HG03342 (cell line): ENCODE data around the gene STK26.
"Not testable (repeated sequence)": the region's sequence is repeated elsewhere in the genome, so short reads cannot be mapped to it uniquely, and the experiment has no call there.

Experiments
- ATAC-seq: cut with Tn5 transposase; IDR thresholded peaks from one replicate; pipeline ENCODE4 v1.9.1; 2021; ENCODE audit warnings: mild to moderate bottlenecking, moderate library complexity; ENCODE audit not compliant: unreplicated experiment

STK26 gene

DNA sequence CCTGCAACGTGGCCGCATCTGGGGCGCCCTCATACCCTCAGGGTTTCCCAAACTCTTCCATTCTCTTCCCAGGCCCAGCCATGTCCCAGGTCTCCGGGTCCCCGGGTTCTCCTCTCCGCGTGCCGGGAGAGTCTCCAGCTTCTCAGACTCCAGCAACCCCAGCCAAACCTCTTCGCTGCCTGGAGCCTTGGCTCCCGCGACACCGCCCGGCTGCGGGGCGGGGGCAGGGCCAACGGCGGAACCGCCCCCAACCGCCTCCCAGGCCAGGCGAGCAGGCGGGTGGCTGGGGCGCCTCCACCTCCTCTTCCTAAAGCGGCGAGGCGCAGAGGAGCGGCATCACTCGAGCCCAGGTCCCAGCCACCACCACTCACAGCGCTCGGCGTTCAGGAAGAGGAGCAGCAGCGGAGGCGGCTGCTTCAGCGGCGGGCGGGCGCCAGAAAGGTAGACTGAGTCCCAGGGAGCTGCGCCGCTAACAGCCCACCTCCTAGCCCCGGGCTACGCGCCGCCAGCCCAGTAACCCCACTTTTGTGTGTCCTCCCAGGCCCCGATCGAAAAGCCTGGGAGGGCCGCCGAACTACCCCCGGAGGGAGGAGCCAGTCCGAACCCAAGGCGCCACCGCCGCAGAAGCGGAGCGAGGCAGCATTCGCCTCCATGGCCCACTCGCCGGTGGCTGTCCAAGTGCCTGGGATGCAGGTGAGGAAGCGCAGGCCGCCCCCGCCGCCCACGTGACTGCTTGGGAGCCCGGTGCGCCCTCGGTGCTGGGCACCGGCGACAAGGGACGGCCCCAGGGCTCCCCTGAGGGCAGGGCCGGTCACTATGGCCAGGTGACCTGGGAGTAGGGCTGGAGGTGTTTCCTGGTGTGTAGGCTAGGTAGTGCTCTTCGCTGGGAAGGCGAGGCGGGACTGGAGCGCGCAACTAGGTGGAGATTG is at the start of gene STK26:
Gene STK26, plus strand, starts transcription at position 336 of the 929 bp plus-strand sequence. Its CDS starts 316 bp downstream, at position 652.
- peak; percentile 82 for ATAC-seq

DNA sequence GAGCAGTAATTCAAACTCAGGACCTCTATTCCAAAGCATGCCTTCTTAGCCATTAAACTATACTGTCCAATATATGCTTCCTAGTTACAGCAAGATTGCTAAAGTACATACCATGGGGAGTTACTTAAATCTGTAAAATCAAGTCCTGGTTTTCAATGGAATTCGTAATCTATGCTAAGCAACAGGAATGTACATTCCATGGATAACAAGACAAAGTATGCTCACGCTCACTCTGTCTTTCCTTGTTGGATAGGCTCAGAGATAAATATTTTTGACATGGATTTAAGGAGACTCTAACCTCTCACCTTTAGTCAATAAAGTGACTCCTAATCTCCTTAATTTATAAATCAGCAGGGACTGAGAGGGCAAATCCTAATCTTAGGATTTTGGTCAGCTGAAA is 47.3 kb upstream of the STK26 start:
- no peak for ATAC-seq

DNA sequence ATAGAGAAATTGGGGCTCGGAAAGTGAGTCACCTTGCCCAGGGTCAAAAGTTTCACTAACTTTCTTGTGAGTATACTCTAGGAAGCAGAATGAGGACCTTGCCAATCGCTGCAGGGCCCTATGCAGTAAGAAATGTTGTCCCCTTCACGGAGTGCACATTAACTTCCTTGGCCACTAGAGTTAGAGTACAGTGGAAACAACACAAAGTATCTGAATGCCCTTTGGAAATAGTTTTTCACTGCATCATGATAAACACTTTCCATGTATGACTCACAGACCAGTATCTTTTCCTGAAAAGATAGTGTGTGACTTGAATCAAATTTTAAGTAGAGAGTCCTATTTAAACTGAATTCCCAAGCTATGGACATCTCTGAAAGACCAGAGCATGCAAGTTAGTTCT is 45.5 kb upstream of the STK26 start:
- ATAC-seq, result no peak

DNA sequence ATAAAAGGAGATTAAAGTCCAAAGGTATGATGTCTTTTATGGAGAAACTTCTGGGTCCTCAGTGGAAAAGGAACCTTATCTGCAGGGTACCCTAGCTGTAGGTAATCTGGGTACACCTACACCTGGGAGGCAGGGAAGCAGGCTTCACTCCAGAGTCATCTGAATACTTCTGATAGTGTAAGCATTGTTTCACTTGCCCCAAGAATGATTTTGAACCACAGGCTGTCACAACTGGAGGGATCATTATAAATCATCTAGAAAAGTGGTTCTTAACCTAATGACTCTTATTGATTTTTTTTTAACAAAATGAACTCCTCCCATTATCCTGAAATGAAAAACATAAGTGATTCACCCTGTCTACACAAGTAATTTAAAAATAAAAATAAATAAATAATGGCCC is 44.0 kb upstream of the STK26 start:
- no peak for ATAC-seq

DNA sequence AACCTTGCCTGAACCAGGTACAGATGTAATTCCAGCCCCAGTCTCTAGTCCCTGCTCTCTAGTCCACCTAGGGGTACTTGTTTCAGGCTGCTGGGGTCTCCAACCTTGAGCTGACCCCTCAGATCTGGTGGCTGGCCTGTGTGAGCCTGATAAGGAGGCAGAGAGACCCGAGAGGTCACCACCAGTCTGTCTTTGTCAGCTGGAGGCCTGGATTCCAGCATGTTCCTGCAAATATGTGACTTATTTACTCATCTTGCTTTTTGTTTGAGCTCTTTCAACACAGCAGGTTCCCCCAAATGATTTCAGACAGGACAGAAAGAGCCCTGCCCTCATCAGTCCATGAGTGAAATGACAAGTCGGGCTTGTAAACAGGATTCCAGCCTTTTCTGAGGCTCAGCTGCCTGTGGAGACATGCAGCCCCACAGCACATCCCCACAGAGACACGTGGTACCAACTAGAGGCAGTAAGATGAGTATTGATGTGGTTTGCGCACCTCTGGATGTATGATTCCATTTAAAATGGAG is 37.5 kb upstream of the STK26 start:
- ATAC-seq, result no peak

DNA sequence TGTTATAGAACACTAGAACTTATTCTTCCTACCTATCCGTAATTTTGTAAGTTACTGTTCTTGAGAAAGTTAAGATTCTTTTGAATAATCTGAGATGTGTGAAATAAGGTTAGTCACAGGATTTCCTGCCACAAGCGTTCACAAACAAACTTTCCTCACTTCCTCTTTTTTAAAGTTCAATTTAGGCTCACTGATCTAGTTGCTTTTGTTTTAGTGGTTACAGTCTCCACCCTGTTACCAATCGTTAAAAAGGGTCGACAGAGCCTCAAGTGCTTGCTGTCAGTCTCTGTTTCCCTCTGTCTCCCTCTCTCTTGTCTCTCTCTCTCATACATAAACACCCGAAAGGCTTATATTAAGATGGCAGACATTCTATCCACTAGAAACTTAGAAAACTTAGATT is 35.9 kb upstream of the STK26 start:
- peak; percentile 98 for ATAC-seq

DNA sequence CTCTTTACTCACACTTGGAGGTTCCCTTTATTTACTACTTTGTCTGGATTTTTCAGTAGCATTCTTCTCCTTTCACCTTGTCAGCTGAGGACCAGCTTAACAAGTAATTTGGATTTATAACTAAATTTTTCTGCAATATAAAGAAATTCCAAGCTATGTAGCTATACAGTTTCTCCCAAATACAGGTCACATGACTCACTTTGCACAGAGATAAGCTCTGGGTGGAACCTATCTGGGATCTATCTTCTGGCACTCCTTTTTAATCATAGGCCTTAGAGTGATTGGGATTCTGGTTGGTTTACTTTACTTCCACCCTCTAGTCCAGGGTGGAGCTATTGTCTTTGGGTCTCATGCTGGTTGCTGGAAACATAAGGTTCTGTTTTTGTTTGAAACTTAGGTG is 34.9 kb upstream of the STK26 start:
- no peak for ATAC-seq

DNA sequence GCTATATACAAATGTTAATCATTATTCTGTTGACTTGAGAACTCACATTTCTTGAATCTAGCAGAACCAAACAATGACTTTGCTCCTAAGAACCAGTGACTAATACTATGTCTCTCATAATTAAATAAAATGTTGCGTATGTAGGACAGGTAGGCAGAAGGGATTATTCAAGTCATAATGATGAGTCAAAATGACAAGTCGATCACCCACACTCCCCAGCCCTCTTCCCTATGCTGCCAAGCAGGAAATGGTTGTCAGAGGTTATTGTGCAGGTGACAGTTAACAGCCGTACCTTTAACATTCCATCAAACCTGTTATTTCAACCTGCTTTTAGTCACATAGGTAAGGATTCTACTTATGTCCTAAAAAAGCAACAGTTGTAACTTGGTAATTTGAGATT is 22.0 kb upstream of the STK26 start:
- no peak for ATAC-seq

DNA sequence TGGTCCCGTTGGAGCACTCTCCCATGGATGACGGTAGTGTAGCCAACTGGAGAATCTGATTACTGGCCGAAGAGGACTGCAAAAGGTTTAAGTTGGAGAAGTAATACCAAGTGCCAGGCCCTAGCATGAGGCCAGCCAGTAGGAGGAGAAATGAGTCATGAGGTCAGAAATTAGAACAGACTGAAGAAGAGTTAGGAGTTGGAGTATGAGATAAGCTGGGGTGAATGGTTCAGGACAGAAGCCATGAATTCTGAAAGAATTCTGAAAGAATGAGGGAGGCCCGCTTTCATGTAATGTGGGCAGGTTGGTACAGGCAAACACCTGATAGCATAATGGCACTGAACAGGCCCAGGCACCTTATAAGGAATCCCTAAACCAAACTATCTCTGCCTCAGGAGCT is 18.4 kb upstream of the STK26 start:
- ATAC-seq, result no peak

DNA sequence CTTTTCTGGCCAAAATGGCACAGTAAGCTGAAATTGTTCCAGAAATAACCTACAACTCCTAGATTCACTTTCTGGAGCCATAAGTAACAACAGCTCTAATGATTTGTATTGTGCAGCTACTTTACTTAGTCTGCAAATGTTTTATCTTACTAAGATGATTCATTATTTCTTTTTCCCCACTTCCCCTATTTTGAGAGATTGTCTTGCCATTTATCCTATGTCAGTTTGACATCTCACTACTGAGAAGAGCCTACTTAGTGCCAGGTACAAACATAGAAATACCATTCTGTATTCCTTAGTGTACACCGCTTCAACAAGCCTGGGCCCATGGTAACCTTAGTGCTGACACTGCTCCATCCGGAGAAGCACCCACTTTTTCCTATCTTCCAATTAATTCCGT is 13.8 kb upstream of the STK26 start:
- no peak for ATAC-seq

DNA sequence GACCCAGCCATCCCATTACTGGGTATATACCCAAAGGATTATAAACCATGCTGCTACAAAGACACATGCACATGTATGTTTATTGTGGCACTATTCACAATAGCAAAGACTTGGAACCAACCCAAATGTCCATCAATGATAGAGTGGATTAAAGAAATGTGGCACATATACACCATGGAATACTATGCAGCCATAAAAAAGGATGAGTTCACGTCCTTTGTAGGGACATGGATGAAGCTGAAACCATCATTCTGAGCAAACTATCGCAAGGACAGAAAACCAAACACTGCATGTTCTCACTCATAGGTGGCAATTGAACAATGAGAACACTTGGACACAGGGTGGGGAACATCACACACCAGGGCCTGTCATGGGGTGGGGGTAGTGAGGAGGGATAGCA is 12.9 kb upstream of the STK26 start:
- ATAC-seq, result not testable (repeated sequence)

DNA sequence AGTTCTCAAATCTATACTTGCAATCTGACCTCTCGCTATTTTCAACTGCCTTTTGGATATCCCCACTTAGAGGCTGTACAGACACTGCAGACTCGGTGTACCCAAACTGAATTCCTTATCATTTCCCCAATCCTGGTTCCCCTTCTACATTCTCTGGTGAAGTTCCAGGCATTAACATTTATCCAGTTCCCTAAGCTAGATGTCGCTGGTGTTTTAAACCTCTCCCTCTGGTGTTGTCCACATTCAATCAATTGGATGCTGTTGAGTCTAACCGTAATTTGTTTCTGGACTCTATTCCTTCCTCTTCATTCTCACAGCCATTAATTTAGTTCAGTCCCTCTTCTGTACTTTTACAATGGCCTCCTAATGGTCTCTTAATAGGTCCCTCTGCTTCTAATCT is 7.2 kb upstream of the STK26 start:
- no peak for ATAC-seq

DNA sequence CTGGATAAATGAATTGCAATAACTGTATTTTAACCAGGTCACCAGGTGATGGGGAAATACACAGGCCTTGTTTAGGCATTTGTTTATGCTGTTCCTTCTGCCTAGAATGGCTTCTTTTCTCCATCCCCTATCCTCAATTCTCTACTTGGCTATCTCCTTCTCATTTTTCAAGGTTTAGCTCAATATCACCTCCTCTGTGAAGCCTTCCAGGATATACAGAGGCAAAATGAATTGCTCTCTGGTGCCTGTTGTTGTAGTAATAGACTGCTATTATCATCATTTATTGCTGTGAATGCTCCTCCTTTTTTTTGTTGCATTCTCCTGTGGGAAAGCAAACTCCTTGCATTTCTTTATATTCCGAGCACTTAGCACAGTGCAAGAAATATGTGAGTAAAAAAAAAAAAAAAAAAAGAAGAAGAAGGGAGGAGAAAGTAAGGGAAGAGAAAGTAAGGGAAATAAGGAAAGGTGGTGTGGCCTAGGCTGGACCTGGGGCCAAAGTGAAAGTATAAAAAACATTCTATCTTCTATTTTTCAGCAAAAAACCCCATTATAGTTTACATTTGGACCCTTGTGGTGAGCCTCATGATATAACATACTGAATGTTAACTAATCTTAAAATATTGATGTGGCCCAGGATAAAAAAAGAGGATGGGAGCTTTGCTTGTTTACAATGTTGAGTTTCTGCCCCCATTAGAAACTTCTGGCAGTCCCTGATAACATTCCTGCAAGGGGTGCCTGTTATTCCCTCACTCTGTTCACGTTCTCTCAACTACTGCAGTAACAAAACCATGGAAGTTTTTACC is 6.3 kb upstream of the STK26 start:
- no peak for ATAC-seq

DNA sequence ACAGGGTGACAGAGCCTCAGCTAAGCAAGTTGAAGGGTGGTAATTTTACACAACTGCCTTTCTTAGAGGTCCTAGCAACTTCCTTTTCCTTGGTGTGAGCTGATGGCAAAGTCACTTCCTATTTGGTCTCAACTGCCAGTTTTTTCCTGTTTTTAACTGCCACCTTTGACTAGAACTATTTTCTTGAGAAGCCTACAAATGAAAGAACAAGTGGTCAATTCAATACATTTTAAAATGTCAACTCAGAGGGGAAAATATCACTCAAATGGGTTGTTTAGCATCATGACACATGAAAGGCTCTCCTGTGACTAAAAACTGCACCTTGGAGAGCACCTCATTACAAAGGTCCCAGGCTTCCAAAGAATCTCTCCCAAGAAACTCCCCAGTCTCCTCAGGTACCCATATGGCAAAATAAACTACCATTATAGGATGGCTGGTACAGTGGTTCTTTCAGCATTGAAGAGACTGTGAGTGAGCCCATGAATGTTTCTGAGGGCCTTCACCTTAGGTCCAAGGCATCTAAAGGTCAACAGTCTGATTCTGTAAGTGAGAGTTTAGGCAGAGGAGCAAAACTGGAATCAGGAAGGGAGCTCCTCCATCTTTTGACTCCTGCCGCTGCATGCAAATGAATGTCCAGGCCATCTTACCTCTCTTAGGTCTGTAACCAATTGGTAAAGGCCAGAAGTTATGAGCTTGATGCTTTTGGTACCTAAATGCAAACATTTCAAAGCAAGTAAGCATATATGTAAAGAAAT is 5.5 kb upstream of the STK26 start:
- ATAC-seq, result no peak

DNA sequence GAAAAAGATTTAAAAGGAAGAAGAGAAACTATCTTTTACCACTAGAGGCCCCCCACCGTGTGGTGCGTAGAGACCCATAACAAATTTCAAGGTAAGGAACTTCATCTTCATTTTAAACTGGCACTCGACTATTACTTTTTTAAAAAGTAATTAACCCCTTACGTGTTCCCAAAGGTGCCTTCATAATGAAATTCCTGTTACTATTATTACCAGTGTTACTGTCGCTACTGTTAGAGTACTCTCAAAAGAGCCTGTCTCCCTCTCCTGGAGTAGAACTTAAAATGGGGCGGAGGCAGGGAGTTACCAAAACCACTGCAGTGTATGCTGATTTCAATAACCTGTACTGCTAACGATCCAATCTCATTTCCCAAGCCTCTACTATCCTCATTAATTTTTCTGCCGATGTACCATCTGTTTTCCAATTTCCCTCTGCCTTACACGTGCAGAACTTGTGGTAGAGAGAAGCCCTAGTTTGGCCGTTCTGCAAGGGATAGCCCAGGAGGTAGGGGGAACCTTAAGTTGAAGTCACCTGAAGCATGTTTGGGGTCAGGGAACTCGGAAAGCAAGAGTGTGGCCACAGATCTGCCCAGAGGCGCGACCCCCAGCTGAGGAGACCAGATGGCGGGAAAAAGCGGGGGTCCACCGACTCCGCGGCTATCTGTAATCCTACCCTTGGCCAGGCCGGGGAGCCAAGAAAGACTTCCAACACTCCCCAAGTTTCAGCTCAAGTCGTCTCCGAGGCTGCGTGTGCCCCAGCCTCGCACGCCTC is 720 bp upstream of the STK26 start:
- peak; percentile 19 for ATAC-seq

DNA sequence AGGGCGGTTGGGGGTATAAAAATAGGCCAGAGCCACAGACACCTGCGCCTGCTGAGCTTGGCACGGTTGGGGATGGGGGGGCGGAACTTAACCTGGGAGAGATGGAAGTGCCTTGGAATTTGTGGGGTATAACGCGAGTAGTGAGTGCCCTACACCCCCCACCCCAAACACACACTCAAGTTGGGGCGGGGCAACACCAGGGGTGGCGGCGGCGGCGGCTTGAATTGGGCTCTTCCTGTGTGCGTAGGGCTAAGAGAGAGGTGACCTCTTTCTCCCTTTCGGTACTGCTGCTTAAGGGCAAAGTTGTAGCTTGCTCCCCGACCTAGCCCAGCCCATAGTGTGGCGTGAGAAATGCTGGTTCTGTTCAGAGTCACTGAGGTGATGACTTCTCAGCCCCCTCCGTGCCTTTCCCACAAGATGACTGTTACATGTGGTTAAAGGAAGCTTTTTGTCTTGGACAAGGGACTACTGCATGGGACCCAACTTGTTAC is 839 bp downstream of the STK26 start:
- peak; percentile 44 for ATAC-seq

DNA sequence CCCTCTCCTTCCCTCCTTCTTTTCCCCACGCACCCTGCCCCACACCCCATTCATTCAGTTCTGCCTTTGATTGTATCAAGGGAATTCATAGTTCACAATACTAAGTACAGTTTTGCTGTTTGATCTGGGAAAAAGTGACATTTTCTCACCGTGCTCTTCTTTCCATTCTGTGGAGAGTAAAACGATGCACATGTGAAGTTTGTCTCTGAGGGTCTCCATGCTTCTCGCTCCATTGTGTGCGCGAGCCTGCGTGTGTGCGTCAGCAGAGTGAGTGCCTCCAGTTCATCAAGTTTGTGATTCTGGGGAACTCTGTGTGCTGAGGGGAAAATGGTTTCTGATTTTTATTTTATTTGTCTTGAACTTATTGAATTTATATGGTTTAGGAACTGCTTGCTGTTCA is 1.9 kb downstream of the STK26 start:
- ATAC-seq, result no peak

DNA sequence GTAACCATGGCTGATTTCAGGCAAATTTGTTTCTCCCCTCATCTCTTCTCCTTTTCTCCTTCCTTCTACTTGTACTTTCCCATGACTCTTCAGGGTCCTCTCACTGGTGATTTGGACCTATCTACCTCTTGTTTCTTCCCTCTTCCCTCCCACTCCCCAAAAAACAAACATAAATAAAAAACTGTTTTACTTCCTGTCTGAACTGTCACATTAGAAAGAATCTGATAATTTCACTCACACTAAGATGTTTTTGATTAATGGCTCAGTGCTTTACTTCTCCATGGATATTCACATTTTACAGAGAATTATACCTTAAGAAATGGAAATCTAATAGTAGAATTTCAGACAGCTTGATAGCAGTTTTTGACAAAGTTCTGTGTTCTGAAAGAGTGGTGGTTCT is 7.2 kb downstream of the STK26 start:
- no peak for ATAC-seq

DNA sequence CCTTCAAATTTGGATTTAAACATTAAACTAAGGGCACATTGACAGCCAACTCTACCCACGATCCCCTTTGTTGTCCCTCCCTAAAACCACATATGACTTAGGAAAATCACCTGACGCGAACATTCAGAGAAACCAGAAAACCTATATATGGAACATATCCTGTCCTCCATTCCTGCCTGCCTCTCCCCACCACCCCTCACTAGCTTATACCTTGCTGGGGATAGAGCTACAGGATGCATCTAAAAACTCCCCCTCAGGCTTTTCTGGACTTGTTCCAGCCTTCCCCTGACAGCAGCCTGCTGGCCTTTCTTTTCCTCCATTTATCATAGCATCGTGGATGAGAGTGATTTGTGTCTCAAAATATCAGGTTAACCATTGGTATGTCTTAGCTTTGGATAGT is 8.8 kb downstream of the STK26 start:
- ATAC-seq, result no peak

DNA sequence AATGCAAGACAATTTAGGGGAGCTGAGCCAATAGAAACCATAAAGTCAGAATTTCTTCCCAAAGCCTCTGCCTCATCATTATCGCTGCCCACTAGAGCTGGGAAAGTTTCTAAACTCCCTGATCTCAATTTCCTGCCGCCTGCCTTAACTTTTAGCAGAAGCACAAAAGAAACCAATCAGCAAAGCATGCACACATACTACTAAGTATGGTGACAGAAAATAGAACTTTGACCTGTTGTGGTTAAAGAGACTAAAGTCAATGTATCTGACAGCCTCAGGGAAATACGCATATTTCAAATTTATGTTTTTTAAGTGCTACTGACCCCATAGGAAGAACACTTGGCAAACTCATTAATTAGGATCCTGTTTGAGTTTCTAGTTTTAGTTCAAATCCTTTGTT is 10.1 kb downstream of the STK26 start:
- no peak for ATAC-seq
